ENCODE measurements around the gene TECPR2.
"Not testable (repeated sequence)": the region's sequence is repeated elsewhere in the genome, so short reads cannot be mapped to it uniquely, and the experiment has no call there.

- not testable (repeated sequence) for TF ChIP-seq CTCF (IDR thresholded peaks at IDR 0.05 in 8 of 11, conservative IDR thresholded peaks at IDR 0.05 in 3 of 11); POLR2A (IDR thresholded peaks at IDR 0.05)
Measured at GRCh38 chr14:102351593-102351992, 11.1 kb upstream of the TECPR2 start.

Data from spleen (tissue), 7 donors.